IPS-NIHi11 (cell line): Measurements from ENCODE around the gene ZDHHC16.
"Not testable (repeated sequence)": the region's sequence is repeated elsewhere in the genome, so short reads cannot be mapped to it uniquely, and the experiment has no call there.

ENCODE experiments used
- DNase-seq: peaks from one replicate; pipeline ENCODE4 v3.0.0; 2012; ENCODE audit warnings: mixed read lengths, low spot score

The ZDHHC16 gene

DNA sequence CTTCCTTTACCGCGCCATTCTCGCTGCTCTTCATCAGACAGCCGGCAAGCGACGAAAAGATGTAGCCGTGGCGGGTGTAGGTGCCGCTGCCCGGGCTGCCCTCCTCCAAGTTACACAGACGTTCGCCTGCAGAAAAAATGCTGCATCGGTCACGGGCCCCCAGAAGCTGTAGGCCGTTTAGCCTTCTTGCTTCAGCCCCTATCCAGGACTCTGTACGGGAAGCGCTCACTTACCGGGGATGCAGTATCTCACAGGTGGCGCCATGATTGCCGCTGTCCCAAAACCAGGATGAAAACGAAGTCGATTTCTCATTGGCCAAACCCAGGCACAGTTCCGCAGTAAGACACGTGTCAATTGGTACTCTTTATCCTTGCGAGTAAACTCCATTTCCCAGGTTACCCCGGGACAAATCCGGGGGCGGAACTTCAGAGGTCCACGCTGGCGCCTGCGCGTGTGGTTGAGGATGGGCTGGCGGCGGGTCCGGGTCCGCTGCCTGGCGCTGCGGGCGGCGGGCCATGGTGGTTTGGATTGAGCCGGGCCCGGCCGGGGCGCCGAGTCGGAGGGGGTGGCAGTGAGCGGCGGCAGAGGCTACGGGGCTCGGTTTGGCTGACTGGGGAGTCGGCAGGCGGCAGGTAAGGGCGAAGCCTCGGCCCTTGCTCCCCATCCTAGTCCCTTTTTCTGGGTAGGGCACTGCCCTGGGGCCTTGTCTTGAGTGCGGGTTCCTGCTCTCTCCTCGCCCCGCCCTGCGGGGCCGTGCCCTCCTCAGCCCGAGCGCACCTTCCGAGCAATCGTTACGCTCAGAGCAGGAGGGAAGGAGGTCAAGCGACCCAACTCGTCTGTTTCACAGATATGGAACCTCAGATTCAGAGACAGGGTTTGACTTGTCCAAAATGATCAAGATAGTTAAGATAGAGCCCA, at the start of gene ZDHHC16, which contains the start of gene EXOSC1:
TSS of gene ZDHHC16 (plus strand) at position 454 of the 918 bp plus-strand sequence. CDS start 5,501 bp downstream, outside the sequence.
TSS of gene EXOSC1 (minus strand) at position 285 of the 918 bp plus-strand sequence. CDS start at position 264, 21 bp downstream.
- DNase-seq = peak; percentile 99

DNA sequence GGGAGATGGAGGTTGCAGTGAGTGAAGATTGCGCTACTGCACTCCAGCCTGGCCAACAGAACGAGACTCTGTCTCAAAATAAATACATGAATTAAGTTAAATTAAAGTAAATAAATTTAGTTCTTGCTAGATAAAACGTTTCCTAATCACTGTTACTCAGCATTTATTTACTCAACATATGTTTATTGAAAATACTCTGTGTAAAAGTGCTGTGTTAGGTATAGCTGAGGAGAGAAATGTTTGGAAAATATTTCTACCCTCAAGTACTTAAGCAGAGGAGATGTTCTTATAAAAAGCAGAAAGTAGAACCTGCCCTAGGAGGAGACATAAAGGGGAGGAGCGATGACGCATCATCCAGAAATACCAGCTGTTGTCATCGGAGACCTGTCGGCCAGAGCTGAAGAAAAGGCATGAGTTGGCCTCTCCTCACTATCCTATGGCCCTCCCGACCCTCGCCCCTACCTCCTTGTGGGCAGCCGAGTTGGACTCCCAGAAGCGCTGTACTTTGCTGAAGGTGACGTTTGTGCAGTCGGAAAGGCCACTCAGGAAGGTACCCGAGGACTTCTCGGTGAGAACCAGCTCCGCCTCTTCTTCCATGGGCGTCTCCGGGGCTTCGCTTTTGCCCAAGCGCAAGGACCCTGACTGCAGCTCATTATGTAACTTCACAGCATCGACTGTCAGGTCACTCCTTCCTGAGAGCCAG, 46.0 kb upstream of the ZDHHC16 start:
- peak; percentile 41 for DNase-seq

DNA sequence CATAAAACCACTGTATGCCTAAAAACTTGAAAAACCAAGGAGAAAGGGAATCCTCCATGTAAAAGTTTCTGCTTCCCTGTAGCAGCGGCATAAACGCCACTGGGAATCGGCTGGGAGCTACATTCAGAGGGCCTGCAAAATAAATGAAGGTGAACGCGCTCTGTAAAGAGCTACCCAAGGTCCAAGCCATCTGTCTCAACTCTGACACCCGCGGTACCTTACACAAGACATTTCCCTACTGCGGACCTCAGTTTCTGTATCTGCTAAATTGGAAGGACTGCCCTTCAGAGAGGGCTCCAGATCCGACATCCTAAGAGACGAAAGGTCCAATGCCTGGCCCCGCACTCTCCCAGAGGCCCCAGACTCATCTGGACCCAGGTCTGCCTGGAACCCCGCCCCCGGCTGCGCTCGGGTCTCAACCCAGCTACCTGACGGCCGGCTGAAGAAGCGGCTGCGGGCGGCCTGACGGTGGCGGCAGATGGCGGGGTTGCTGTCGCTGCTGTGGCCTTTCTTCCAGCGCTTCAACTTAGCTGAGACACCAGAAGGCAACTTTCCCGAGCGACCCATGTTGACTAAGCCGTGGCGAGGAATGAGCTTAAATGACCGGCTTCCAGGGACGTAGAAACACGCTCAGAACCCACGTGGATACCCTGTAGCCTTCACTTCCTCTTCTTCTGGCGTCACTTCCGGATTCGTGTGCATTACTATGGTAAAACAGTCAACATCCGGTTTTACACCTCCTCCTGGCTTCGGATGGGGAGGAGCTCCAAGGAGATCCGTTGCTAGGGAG, 45.1 kb upstream of the ZDHHC16 start, which contains the start of gene RRP12:
TSS of gene RRP12 (minus strand) at position 676 of the 790 bp plus-strand sequence. CDS start at position 567, 109 bp downstream.
- DNase-seq = peak; percentile 99

DNA sequence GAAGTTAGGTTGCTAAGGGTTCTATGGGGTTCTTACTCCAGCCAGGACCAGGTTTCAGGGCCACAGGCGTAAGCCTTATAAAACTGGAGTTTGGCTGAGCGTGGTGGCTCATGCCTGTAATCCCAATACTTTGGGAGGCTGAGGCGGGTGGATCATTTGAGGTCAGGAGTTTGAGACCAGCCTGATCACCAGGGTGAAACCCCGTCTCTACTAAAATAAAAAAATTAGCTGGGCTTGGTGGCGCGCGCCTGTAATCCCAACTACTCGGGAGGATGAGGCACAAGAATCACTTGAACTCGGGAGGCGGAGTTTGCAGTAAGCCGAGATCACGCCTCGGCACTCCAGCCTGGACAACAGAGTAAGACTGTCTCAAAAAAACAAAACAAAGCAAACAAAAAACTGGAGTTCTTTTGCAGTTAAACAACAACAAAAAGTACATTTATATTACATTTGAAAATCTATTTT, 44.5 kb upstream of the ZDHHC16 start:
- no peak for DNase-seq

DNA sequence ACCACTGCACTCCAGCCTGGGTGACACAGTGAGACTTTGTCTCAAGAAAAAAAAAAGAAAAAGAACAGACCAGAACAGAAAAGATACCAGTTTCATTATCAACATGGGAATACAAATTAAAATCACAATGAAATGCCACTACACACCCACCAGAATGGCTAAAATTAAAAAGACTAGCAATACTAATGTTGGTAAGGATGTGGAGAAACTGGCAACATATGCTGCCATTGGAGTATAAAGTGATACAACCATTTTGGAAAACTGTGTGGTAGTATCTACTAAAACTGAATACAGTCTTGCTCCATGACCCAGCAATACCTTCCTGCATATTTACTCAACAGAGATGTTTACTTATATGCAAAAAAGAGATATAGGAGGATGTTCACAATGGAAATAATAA, 41.9 kb upstream of the ZDHHC16 start:
- no peak for DNase-seq

DNA sequence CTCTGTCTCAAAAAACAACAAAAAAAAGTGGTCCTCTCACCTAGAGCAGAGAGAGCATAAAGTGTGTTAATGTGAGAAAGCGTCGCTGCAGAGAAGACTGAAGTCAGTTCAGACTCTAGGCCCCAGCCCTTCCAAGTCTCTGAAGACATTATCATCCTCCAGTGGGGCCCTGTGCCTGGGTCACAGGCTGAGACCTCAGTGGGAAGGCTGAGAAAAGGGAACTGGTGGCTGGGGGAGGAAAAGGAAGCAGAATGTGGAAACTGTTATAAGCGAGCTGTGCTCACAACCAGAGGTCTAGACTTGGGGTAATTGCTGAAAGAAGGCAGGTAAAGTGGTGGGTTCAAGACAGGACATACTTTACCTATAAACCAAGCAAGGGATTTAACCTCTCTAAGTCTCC, 39.9 kb upstream of the ZDHHC16 start:
- no peak for DNase-seq

DNA sequence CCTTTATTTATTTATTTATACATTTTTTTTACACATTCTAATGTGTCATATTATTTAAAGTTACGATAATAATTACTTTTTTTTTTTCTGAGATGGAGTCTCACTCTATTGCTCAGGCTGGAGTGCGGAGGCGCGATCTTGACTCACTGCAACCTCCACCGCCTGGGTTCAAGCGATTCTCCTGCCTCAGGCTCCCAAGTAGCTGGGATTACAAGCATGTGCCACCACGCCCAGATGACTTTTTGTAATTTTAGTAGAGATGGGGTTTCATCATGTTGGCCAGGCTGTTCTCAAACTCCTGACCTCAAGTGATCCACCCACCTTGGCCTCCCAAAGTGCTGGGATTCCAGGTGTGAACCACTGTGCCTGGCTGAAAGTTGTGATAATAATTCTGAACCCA, 39.5 kb upstream of the ZDHHC16 start:
- not testable (repeated sequence) for DNase-seq

DNA sequence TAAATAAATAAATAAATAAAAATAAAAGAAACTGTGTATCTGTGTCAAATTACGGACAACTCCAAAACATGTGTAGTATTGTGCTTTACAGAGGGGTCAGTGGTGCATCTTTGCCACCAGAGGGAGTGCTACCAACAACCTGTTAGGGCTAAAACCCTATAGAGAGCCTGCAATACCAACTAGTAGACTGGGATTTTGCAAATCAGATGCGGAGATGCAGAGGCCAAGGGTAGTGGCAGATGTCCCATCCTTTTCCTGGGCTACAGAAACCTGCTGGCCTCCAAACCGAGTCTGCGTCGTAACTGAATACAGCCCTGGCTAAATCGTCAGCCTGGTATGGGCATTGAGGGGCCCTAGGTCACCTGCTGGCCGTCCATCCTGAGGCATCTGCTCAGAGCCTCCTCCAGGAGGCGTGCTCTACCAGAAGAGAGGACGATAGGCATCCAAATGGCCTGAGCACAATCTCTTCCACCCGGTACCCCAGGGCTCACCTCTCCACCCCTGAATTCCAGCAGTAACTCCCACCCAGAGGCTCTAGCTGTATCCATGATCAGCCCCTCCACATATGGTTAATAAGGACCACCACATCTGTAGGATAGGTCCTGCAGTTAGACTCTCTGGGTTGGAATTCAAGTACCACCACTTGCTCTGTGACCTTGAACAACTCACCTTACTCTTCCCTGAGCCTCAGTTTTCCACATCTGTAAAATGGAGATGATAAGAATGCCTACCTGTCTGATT, 38.6 kb upstream of the ZDHHC16 start:
- DNase-seq = peak; percentile 85

DNA sequence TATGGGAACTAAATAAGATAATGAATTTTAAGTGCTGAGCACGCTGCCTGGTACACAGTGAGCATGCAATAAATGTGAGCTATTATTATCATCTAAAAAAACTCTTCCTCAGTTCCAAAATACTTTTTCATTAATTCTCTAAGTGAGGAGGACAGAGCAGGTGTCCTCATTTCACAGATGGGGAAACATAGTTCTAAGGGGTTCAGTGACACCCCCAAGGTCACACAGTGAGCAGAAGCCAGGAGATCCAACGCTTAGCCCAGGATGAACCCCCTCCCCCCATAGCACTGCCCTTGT, 38.1 kb upstream of the ZDHHC16 start:
- DNase-seq = no peak

DNA sequence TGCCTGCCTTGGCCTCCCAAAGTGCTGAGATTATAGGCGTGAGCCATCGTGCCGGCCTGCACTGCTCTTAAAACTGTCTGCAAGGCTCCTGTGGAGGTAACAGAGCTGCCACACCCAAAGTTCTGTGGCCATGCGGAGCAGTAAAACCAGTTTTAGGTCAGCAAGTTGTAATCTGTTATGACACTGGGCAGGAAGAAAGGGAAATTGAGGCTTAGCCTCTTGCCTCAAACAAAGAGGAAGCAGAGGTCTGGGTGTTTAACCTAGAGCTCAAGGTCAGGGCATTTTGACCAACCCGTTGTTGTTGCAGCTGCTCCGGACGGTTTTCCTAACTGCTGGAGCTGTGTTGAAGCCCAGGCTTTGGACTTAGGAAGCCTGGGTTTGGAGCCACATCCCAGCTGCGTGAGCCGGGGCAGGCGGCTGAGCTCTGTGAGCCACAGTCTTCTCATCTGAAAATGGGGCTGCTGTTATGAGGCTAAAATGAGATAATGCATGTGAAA, 37.4 kb upstream of the ZDHHC16 start:
- no peak for DNase-seq

DNA sequence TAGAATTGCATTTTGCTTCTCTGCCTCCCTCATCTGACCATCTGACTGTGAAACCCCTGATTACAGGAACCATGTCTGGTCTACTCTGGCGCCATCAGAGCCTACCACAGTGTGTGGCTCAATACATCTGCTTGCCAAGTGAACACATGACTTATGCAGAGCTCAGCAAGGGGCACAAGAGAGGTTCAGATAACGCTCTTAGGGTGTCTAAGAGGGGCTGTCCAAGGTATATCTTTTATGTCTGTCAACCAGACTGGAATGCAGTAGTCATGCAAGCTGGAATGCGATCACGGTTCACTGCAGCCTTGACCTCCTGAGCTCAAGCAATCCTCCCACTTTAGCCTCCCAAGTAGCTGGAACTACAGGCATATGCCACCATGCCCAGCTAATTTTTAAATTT, 34.6 kb upstream of the ZDHHC16 start:
- no peak for DNase-seq

DNA sequence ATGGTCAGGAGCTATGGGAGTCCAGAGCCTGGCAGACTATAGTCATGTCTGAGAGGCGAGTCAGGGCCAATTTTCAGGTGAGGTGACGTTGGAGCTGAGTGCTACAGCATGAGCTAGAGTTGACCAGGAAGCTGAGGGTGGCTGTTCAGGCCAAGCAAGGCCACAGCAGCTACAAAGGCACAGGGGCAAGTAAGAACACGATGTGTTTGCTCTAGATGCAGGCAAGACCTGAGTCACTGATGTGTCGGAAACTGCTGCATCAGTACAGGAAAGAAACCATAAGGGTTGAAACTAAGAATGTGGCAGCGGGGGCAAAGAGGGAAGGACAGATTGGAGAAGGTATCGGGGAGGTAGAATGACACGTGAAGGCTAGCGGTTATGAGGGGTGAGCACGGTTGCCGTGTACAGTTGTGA, 33.1 kb upstream of the ZDHHC16 start:
- no peak for DNase-seq

DNA sequence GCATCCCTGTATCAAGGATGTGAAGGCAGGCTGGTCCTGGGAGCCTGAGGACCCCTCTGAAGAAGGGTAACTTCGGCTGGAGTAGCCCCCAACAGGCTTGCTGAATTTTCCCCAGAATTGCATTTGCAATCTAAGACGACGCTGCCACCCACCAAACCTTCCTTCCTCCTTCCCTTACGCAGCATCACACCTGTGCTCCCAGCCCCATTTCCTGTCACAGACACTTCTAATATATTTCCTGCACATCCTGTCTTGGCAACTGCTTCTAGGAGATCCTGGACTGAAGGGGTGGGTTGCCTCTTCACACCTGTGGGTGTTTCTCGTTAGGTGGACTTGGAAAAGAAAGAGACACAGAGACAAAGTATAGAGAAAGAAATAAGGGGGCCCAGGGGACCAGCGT, 29.4 kb upstream of the ZDHHC16 start:
- DNase-seq = no peak

DNA sequence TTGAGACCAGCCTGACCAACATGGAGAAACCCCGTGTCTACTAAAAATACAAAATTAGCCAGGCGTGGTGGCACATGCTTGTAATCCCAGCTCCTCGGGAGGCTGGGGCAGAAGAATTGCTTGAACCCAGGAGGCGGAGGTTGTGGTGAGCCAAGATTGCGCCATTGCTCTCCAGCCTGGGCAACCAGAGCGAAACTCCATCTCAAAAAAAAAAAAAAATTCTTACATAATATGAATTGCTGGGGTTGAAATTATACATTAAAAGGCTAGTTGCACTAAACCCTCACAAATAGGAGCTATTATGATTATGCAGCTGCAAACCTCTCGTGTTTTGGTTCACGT, 22.2 kb upstream of the ZDHHC16 start:
- not testable (repeated sequence) for DNase-seq

DNA sequence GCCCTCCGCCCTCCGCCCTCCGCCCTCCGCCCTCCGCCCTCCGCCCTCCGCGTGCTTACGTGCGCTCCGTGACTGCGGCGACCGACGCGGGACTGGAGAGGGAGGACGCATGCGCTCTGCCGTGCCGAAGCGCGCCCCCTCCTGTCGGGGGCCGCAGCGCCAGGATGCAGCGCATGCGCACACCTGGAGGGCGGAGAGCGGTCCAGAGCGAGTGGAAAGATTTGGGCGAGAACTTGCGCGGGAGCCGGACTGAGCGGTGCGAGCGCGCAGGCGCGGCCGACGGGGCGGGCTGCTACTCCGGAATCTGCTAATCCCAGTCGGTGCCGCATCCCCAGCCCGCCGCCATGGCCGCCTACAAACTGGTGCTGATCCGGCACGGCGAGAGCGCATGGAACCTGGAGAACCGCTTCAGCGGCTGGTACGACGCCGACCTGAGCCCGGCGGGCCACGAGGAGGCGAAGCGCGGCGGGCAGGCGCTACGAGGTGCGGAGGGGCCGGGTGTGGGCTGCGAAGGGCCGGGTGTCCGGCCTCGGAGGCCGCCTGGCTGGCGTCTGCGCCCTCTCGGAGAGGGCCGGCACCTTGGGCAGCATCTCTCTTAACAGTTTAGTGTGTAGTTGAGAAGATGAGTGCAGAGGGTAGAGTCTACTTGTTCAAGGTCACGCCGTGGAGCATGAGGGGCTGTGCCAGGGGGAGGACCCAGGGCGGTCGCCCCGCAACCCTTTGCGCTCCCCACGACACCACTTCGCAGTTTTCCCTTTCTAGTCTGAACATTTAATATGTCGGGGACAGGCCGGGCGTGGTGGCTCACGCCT, 19.8 kb upstream of the ZDHHC16 start, which contains the start of gene PGAM1:
TSS of gene PGAM1 (plus strand) at position 228 of the 812 bp plus-strand sequence. CDS start at position 345, 117 bp downstream.
- peak; percentile 99 for DNase-seq

DNA sequence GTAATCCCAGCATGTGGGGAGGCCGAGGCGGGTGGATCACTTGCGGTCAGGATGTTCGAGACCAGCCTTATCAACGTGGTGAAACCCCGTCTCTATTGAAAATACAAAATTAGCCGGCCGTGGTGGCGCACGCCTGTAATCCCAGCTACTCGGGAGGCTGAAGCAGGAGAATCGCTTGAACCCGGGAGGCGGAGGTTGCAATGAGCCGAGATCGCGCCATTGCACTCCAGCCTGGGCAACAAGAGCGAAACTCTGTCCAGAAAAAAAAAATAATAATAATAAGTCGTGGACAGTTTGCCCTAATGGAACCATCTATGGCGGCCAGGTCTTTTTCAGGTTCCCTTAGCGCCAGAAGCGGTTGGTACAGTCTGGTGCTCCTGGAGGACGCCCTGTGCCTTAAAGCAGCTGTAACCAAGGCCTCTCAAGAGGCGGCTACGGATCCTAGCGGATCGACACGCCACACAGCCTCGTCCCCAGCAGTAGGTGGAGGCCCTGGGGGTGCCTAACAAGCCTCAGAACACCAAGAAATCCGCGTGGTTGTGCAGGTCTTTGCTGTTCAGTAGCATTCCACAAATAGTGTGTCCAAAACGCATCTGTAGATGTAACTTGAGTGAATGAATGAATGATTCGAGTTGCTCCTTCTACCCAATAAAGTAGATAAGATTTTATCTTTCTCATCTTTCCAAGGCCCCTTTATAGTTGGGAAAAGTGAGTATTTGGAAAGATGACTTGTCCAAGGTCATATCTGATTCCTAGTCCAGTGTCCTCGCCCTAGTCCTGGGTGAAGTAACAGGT, 19.0 kb upstream of the ZDHHC16 start:
- no peak for DNase-seq

DNA sequence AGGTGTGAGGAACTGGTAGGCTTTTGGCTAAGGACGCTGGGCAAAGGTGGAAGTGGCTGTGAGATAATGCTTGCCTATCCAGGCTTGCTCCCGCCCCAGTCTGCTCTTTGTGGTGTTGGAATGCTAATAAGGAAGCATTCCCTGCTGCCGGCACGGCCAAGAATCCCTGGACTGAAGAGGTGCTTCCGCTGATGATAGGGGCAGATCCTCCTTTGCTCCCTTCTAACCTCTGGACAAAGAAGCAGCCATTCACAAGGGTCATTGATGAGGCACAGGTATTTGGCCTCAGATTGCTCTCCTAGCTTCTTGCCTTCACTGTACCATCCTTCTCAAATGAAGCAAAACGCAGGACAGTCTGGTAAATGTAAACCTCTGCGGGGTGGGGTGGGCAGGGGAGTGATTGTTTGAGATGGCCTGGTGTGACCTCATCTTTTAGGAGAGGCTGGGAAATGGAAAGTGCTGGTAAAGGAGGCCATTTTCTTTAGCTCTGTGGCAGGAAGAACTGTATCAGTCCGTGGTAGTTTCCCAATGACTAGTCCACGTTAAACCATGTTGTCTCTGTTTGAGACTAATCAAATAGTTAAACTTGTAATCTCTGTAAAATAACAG, 18.3 kb upstream of the ZDHHC16 start:
- DNase-seq = peak; percentile 45

DNA sequence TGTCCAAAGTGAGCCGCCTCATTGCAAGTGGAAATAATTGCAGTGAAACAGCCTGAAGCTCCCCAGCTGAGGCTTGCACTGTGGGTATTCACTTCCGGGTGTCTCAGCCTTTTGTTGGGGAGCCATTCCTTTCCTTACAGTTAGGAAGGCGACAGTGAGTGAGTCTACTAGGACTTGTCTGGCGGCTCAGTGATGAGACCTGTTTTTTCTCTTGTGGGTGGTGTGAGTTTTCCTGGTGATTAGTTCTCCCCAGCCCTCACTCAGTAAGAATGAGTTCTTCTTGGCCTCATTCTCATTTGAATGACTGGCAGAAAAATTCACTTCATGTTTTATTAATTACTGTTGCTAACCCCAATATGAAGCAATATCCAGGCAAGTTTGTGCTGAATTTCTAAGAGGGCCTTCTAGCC, 17.4 kb upstream of the ZDHHC16 start:
- DNase-seq = no peak

DNA sequence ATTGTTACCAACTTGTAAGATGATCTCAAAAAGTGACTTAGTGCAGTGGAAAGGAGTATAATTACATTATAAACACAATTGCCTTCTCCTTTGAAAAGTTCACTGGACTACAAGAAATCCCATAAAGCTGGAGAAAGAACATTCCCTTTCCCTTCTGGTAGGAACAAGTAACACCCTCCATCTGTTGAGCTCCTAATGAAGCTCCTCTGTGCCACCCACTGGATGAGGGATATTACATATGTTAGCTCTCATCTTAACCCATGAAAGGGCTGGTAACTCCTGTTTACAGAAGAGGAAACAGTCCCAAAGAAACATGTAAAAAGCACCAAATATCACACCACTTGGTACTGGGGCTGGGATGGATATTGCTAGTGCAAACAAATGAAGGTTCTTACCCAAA, 11.9 kb upstream of the ZDHHC16 start:
- no peak for DNase-seq
